DOHH2 (cell line): ENCODE data around the gene IKBKG.
"Not testable (repeated sequence)": the region's sequence is repeated elsewhere in the genome, so short reads cannot be mapped to it uniquely, and the experiment has no call there.

Experiments
- EZH2phosphoT487 ChIP-seq: fragments of 200-600 bp; sonication (generic); IDR thresholded peaks from 2 replicates; pipeline ENCODE4 v1.6.1; 2017; ENCODE audit warnings: borderline replicate concordance, mild to moderate bottlenecking, antibody characterized with exemption, low read length, moderate library complexity, mixed read lengths
- TF ChIP-seq, protein P1 (sequence below): fragments of 200-600 bp; sonication (generic); IDR thresholded peaks from one replicate; pipeline ENCODE4 v1.5.1; 2014; ENCODE audit warnings: antibody characterized with exemption, mild to moderate bottlenecking, low read depth, low read length; ENCODE audit not compliant: poor library complexity, severe bottlenecking

DNA sequence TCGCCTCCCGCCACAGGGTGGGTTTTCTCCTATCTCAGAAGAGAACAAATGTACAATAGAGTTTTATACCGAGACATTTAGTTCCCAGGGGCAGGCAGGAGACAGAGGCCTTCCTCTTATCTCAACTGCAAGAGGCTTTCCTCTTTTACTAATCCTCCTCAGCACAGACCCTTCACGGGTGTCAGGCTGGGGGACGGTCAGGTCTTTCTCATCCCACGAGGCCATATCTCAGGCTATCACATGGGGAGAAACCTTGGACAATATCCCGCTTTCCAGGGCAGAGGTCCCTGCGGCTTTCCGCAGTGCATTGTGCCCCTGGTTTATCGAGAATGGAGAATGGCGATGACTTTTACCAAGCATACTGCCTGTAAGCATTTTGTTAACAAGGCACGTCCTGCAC, 61.4 kb downstream of the IKBKG start:
- TF ChIP-seq, protein P1, sequence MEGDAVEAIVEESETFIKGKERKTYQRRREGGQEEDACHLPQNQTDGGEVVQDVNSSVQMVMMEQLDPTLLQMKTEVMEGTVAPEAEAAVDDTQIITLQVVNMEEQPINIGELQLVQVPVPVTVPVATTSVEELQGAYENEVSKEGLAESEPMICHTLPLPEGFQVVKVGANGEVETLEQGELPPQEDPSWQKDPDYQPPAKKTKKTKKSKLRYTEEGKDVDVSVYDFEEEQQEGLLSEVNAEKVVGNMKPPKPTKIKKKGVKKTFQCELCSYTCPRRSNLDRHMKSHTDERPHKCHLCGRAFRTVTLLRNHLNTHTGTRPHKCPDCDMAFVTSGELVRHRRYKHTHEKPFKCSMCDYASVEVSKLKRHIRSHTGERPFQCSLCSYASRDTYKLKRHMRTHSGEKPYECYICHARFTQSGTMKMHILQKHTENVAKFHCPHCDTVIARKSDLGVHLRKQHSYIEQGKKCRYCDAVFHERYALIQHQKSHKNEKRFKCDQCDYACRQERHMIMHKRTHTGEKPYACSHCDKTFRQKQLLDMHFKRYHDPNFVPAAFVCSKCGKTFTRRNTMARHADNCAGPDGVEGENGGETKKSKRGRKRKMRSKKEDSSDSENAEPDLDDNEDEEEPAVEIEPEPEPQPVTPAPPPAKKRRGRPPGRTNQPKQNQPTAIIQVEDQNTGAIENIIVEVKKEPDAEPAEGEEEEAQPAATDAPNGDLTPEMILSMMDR, result not testable (repeated sequence)
- TF ChIP-seq EZH2phosphoT487, result not testable (repeated sequence)
